Measurements from ENCODE around the gene NFIA. TPM values are rescaled to one million over a fixed set of nuclear protein-coding genes. Genes with fewer than 3 reads are reported as not detected.
A peak's percentile ranks its signal among the peaks of the same experiment; 100 is the strongest.

Gene NFIA
- polyA plus RNA-seq (ENCODE audit: insufficient read length in 10 of 10): 10 to 100 TPM; 28.0 to 37.7 (median 32.4) TPM
- long read RNA-seq, donor 1, full-length matches to known transcripts: 5 of 40 reads
- long read RNA-seq, donor 1, partial matches to known transcripts: 35 of 40 reads
- long read RNA-seq, donor 1, other reads (novel, unspliced or antisense): 0 of 40 reads
- long read RNA-seq, donor 2, full-length matches to known transcripts: 2 of 2 reads
- long read RNA-seq, donor 2, partial matches to known transcripts: 0 of 2 reads
- long read RNA-seq, donor 2, other reads (novel, unspliced or antisense): 0 of 2 reads
- long read RNA-seq, donor 3: 0 reads
- long read RNA-seq, donor 4, full-length matches to known transcripts: 5 of 5 reads
- long read RNA-seq, donor 4, partial matches to known transcripts: 0 of 5 reads
- long read RNA-seq, donor 4, other reads (novel, unspliced or antisense): 0 of 5 reads
- long read RNA-seq, donor 5, full-length matches to known transcripts: 5 of 58 reads
- long read RNA-seq, donor 5, partial matches to known transcripts: 53 of 58 reads
- long read RNA-seq, donor 5, other reads (novel, unspliced or antisense): 0 of 58 reads
- long read RNA-seq, donor 6, partial matches to known transcripts: 59 of 61 reads
- long read RNA-seq, donor 6, other reads (novel, unspliced or antisense): 0 of 61 reads
- long read RNA-seq, donor 7, full-length matches to known transcripts: 2 of 8 reads
- long read RNA-seq, donor 7, partial matches to known transcripts: 6 of 8 reads
- long read RNA-seq, donor 7, other reads (novel, unspliced or antisense): 0 of 8 reads
- long read RNA-seq, donor 8, full-length matches to known transcripts: 2 of 2 reads
- long read RNA-seq, donor 8, partial matches to known transcripts: 0 of 2 reads
- long read RNA-seq, donor 8, other reads (novel, unspliced or antisense): 0 of 2 reads
- long read RNA-seq, donor 9: 0 reads

- peak; percentile 55 to 91 (median 78) for DNase-seq
Observed at GRCh38 chr1:61082311-61083012, at the start of gene NFIA. TSS of gene NFIA (plus strand) at chr1:61082561.

GRCh38 chr1:61035880-61036279, 46.5 kb upstream of the NFIA start:
- no peak for DNase-seq

GRCh38 chr1:61042466-61043009, 39.8 kb upstream of the NFIA start:
- no peak for DNase-seq

GRCh38 chr1:61043010-61043820, 39.1 kb upstream of the NFIA start:
- peak; percentile 79 to 95 (median 91) for DNase-seq

GRCh38 chr1:61046434-61046833, 35.9 kb upstream of the NFIA start:
- no peak for DNase-seq

GRCh38 chr1:61047061-61047460, 35.3 kb upstream of the NFIA start:
- DNase-seq: no peak

GRCh38 chr1:61049850-61050540, 32.4 kb upstream of the NFIA start:
- peak; percentile 91 to 98 (median 96) for DNase-seq

- peak in 2 of 3 donors; percentile 50 to 80 for DNase-seq
Observed at GRCh38 chr1:61050541-61051442, 31.6 kb upstream of the NFIA start.

- no peak for DNase-seq
Observed at GRCh38 chr1:61051443-61051718, 31.0 kb upstream of the NFIA start.

- peak in 2 of 3 donors; percentile 53 to 80 for DNase-seq
Observed at GRCh38 chr1:61051719-61052394, 30.5 kb upstream of the NFIA start.

- DNase-seq: peak in 2 of 3 donors; percentile 41 to 78
Observed at GRCh38 chr1:61052395-61053225, 29.8 kb upstream of the NFIA start.

- DNase-seq: peak in 1 of 3 donors; percentile 48
Observed at GRCh38 chr1:61053226-61053711, 29.1 kb upstream of the NFIA start.

GRCh38 chr1:61053712-61054600, 28.4 kb upstream of the NFIA start:
- DNase-seq: peak in 2 of 3 donors; percentile 55 to 82

- peak in 1 of 3 donors; percentile 68 for DNase-seq
Observed at GRCh38 chr1:61054601-61054993, 27.8 kb upstream of the NFIA start.

GRCh38 chr1:61055110-61055614, 27.2 kb upstream of the NFIA start:
- DNase-seq: peak; percentile 66 to 94 (median 85)

- peak in 1 of 3 donors; percentile 59 for DNase-seq
Observed at GRCh38 chr1:61056196-61056572, 26.2 kb upstream of the NFIA start.

Measured in muscle of back (tissue), 13 donors.